Measurements from ENCODE around the gene ZDHHC11. TPM values are rescaled to one million over a fixed set of nuclear protein-coding genes. Genes with fewer than 3 reads are reported as not detected.
A peak's percentile ranks its signal among the peaks of the same experiment; 100 is the strongest.

ZDHHC11 gene
- total and polyA plus RNA-seq, 2 of the 4 experiments (the other 2 are of a cell fraction), result 0.36 to 1.6 TPM

DNA sequence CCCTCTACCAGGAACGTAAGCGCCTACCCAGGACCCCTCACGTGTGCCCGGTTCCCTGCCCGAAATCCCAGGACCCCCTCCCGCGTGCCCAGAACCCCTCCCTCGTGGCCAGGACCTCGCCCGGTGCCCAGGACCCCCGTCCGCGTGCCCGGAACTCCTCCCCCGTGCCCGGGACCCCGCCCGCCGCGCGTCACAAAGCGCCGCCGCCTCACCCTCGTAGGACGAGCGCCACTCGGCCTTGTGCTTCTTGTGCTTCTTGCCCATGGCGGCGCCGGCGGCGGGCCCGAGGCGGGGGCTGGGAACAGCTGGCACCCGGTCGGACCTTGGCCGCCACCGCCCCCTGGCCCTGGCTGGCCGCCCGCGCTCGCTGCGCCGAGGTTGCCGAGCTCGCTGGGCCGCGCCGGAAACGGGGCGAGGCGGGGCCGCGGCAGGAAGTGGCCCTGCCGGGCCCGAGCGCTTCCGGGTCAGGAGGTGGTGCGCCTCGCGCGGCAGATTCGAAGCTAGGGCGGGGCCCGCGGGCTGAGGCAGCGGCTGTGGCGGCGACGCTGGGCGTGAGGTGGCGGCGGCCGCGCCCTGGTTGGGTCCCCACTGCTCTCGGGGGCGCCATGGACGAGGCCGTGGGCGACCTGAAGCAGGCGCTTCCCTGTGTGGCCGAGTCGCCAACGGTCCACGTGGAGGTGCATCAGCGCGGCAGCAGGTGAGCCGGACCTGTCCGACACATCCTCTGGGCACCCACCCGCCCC lies 41.8 kb upstream of the ZDHHC11 start, which contains the start of the genes BRD9 and TRIP13 (continued):
- TF ChIP-seq CEBPB (IDR thresholded peaks at IDR 0.05; ENCODE audit: low read depth, low read length) (no peak), MAFK (IDR thresholded peaks at IDR 0.05; ENCODE audit: low read depth, low read length) (no peak)

DNA sequence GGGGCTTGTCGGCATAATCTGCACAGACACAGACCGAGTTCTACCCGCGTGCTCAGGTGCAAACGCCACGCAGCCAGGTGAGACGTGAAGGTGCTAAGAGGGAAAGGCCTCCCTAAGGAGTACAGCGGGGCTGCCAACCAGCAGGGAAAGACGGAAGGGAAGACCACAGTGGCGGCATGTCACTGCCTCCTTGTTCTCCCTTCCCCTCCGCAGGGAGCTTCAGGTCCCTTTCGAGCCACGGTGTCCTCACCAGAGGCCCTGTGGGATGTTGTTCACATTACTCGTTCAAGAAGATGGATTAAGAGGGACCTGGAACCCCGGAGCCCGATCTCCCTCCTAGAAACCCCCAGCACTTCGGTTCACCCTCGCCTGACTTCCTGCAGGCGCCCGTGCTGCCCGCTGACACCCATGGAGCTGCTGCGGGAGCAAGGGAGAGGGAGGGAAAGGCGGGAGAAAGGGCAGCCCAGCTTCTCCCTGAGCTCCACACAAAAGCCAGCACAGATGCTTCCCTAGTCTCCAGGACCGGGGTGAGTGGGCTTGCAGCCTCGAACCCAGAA lies 41.1 kb upstream of the ZDHHC11 start:
- Histone ChIP-seq H3K9ac (ENCODE audit: low read depth, low read length) (peak overlapping the region; percentile 98), H2BK20ac (ENCODE audit: low read depth, low read length) (no peak overlapping the region), H2BK120ac (ENCODE audit: low read depth, low read length) (peak overlapping the region; percentile 53; the same call in 1 of the 2 replicates), H3K4ac (ENCODE audit: low read depth, low read length) (peak overlapping the region; percentile 94), H3K14ac (replicated peaks; ENCODE audit: low read depth, low read length) (peak overlapping the region; percentile 96), H3K23ac (ENCODE audit: low read depth, low read length) (peak overlapping the region; percentile 96), H3K4me2 (ENCODE audit: low read depth, low read length) (peak overlapping the region; percentile 100), H4K91ac (ENCODE audit: insufficient read depth, low read depth, low read length) (peak overlapping the region; percentile 78), H3K9me1 (ENCODE audit: insufficient read depth, low read length) (no peaks in the 10 kb centered on the region; the same call in 1 of the 2 replicates), H3K27ac (ENCODE audit: insufficient read depth, low read length) (peak overlapping the region; percentile 96), H2AK5ac (ENCODE audit: low read depth, low read length) (peak overlapping the region; percentile 86), H3K18ac (ENCODE audit: low read depth, low read length) (peak overlapping the region; percentile 27; the same call in 1 of the 2 replicates), H3K4me1 (ENCODE audit: control insufficient read depth, insufficient read depth, low read length) (peaks cover 8% of the 10 kb centered on the region), H3K27me3 (ENCODE audit: control insufficient read depth, insufficient read depth, low read length) (no peaks in the 10 kb centered on the region), H2AK9ac (replicated peaks; ENCODE audit: low read depth, low read length, poor library complexity) (peak overlapping the region; percentile 96), H4K20me1 (ENCODE audit: insufficient read depth, low read length) (no peaks in the 10 kb centered on the region; the same call in 1 of the 2 replicates), H4K8ac (ENCODE audit: low read depth in 2 of 2, low read length in 2 of 2) (peak overlapping the region; percentile 90 to 93), H3K79me1 (ENCODE audit: low read depth in 1 of 2, low read length in 2 of 2) (peaks cover 34 to 58% of the 10 kb centered on the region in 2 experiments), H2BK5ac (ENCODE audit: low read depth, low read length, poor library complexity, severe bottlenecking) (peak overlapping the region; percentile 90), H2BK15ac (ENCODE audit: low read depth, low read length) (no peak overlapping the region), H3K9me3 (ENCODE audit: control insufficient read depth, insufficient read depth, low read length) (no peaks in the 10 kb centered on the region), H3K56ac (ENCODE audit: extremely low read depth, insufficient read depth, low read length) (peak overlapping the region; percentile 56), H4K5ac (ENCODE audit: low read depth, low read length) (peak overlapping the region; percentile 96), H3K36me3 (ENCODE audit: control insufficient read depth, insufficient read depth, low read length) (peaks cover 38% of the 10 kb centered on the region), H3K4me3 (ENCODE audit: insufficient read depth, low read depth, low read length) (peak overlapping the region; percentile 100), H2AFZ (replicated peaks; ENCODE audit: low read length, poor library complexity) (peak overlapping the region; percentile 100)
- DNase-seq (peak; percentile 17), ATAC-seq (ENCODE audit: low read depth) (peak; percentile 45)
- 41% methylated on average over 6 of the region's 25 CpGs; no CpG with 5 or more reads in 1 of the 2 experiments for WGBS, 2 experiments (ENCODE audit: extremely low coverage in 2 of 2, insufficient read length in 1 of 2)
- intact Hi-C loops (cut with micrococcal nuclease), result no loop called here
- CTCF ChIA-PET, result interaction anchor here (1.7 kb wide), 1 partner anchor 11 kb away, joined by 4 read pairs; no protein-coding TSS in a partner anchor
- in situ Hi-C loops (cut with MboI; ENCODE audit: low sequenced_read_pairs), result no loop called here
- dilution Hi-C loops (cut with HindIII; ENCODE audit: low sequenced_read_pairs, unreplicated experiment), result no loop called here
- no TSS peak for BruUV-seq (replicated peaks)
- POLR2A ChIA-PET (ENCODE audit: unreplicated experiment), result no interaction called here
- TF ChIP-seq RCOR1 (IDR thresholded peaks at IDR 0.05; ENCODE audit: insufficient replicate concordance, low read length) (no peak), POLR2A (IDR thresholded peaks at IDR 0.05; ENCODE audit: low read depth, low read length) (no peak), MXI1 (IDR thresholded peaks at IDR 0.05; ENCODE audit: borderline replicate concordance, low read depth, low read length) (no peak; the same call in 1 of the 2 replicates), MAZ (IDR thresholded peaks at IDR 0.05; ENCODE audit: borderline replicate concordance, low read depth, low read length) (no peak), CEBPB (IDR thresholded peaks at IDR 0.05; ENCODE audit: low read depth, low read length) (no peak), MAFK (IDR thresholded peaks at IDR 0.05; ENCODE audit: low read depth, low read length) (no peak), NFE2L2 (IDR thresholded peaks at IDR 0.05; ENCODE audit: low read depth, low read length) (no peak)
- TF ChIP-seq, protein P1, sequence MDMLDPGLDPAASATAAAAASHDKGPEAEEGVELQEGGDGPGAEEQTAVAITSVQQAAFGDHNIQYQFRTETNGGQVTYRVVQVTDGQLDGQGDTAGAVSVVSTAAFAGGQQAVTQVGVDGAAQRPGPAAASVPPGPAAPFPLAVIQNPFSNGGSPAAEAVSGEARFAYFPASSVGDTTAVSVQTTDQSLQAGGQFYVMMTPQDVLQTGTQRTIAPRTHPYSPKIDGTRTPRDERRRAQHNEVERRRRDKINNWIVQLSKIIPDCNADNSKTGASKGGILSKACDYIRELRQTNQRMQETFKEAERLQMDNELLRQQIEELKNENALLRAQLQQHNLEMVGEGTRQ (IDR thresholded peaks at IDR 0.05; ENCODE audit: low read depth, low read length), result no peak
- TF ChIP-seq, protein P2, sequence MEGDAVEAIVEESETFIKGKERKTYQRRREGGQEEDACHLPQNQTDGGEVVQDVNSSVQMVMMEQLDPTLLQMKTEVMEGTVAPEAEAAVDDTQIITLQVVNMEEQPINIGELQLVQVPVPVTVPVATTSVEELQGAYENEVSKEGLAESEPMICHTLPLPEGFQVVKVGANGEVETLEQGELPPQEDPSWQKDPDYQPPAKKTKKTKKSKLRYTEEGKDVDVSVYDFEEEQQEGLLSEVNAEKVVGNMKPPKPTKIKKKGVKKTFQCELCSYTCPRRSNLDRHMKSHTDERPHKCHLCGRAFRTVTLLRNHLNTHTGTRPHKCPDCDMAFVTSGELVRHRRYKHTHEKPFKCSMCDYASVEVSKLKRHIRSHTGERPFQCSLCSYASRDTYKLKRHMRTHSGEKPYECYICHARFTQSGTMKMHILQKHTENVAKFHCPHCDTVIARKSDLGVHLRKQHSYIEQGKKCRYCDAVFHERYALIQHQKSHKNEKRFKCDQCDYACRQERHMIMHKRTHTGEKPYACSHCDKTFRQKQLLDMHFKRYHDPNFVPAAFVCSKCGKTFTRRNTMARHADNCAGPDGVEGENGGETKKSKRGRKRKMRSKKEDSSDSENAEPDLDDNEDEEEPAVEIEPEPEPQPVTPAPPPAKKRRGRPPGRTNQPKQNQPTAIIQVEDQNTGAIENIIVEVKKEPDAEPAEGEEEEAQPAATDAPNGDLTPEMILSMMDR (conservative IDR thresholded peaks at IDR 0.05; ENCODE audit: low read depth, low read length), result no peak
- TF ChIP-seq, protein P3, sequence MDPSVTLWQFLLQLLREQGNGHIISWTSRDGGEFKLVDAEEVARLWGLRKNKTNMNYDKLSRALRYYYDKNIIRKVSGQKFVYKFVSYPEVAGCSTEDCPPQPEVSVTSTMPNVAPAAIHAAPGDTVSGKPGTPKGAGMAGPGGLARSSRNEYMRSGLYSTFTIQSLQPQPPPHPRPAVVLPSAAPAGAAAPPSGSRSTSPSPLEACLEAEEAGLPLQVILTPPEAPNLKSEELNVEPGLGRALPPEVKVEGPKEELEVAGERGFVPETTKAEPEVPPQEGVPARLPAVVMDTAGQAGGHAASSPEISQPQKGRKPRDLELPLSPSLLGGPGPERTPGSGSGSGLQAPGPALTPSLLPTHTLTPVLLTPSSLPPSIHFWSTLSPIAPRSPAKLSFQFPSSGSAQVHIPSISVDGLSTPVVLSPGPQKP (IDR thresholded peaks at IDR 0.05; ENCODE audit: borderline replicate concordance, low read depth, low read length), result no peak
